Nephron progenitor cell (in vitro differentiated cells): Measurements from ENCODE around the gene RAB40C.

ENCODE experiments used
- DNase-seq: peaks from one replicate; pipeline ENCODE4 v3.0.0; 2021
- H3K27ac Mint-ChIP-seq: 2 replicates; pipeline ENCODE4 v1.8.0; 2021; ENCODE audit warnings: mild to moderate bottlenecking, moderate library complexity, mixed read lengths
- H3K27me3 Mint-ChIP-seq: 2 replicates; pipeline ENCODE4 v1.8.0; 2021; ENCODE audit warnings: mild to moderate bottlenecking, low read depth, mixed read lengths; ENCODE audit not compliant: poor library complexity
- H3K36me3 Mint-ChIP-seq: 2 replicates; pipeline ENCODE4 v1.8.0; 2021; ENCODE audit warnings: low read depth, mixed read lengths
- H3K4me1 Mint-ChIP-seq: 2 replicates; pipeline ENCODE4 v1.8.0; 2021; ENCODE audit warnings: mixed read lengths
- H3K4me3 Mint-ChIP-seq: 2 replicates; pipeline ENCODE4 v1.8.0; 2021; ENCODE audit warnings: mild to moderate bottlenecking, moderate library complexity, mixed read lengths
- H3K9me3 Mint-ChIP-seq: 2 replicates; pipeline ENCODE4 v1.8.0; 2021; ENCODE audit warnings: mild to moderate bottlenecking, moderate library complexity, mixed read lengths
- CTCF ChIP-seq: fragments of 200-600 bp; sonication (generic); IDR thresholded peaks from 2 replicates; pipeline ENCODE4 v1.5.0; 2021; ENCODE audit warnings: antibody characterized with exemption

Gene RAB40C

DNA sequence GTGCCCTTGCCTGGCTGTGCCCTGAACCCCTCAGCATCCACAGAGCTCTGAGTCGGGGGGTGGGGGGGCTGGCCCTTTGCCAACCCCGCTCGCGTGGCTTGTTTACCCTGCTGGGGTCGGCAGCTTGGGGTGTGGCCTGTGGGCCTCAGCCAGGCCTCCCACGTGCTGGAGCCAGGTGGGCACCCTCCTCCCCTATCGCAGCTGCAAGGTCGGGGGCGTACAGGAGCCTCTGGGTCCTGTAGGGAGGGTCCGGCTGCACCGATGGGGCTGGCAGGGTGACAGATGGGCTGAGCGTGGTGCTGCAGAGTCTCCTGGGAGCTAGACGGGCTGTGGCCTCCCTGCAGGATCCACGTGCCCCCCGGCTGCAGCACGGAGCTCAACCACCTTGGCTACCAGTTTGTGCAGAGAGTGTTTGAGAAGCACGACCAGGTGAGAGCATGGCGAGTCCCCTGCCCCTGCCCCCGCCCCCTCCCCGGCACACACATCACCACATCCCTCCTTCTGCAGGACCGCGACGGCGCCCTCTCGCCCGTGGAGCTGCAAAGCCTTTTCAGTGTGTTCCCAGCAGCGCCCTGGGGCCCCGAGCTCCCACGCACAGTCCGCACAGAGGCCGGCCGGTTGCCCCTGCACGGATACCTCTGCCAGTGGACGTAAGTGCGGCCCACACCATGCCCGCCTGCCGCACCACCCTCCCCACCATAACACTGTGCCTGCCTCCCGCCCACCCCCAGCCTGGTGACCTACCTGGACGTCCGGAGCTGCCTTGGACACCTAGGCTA is 81.7 kb downstream of the RAB40C start:
- Mint-ChIP-seq H3K27ac (no peak overlapping the region), H3K9me3 (no peaks in the 10 kb centered on the region), H3K4me3 (no peak overlapping the region), H3K27me3 (peaks cover 10% of the 10 kb centered on the region), H3K36me3 (no peaks in the 10 kb centered on the region), H3K4me1 (peaks cover 12% of the 10 kb centered on the region)
- no peak for DNase-seq
- no peak for TF ChIP-seq CTCF

DNA sequence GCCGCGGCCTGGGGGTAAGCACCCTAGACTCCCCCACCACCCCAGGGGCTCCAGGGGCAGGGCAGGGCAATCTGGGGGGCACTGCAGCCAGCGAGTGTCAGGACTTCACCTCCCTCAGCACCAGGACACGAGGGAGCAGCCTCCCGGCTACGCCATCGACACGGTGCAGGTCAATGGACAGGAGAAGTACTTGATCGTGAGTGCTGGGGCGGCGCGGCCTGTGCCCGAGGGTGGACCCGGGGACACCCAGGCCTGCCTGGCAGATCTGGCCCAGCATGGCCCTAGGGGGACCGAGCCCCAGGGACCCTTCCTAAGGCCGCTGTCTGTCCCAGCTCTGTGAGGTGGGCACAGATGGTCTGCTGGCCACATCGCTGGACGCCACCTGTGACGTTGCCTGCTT is 82.5 kb downstream of the RAB40C start:
- Mint-ChIP-seq H3K36me3 (no peaks in the 10 kb centered on the region), H3K4me1 (peaks cover 12% of the 10 kb centered on the region), H3K27ac (no peak overlapping the region), H3K9me3 (no peaks in the 10 kb centered on the region), H3K4me3 (no peak overlapping the region), H3K27me3 (peaks cover 15% of the 10 kb centered on the region)
- TF ChIP-seq CTCF: no peak
- no peak for DNase-seq

- no peak for DNase-seq
- H3K4me3 Mint-ChIP-seq: no peak overlapping the region
- H3K9me3 Mint-ChIP-seq: no peaks in the 10 kb centered on the region
- peaks cover 15% of the 10 kb centered on the region for H3K27me3 Mint-ChIP-seq
- no peaks in the 10 kb centered on the region for H3K36me3 Mint-ChIP-seq
- no peak overlapping the region for H3K27ac Mint-ChIP-seq
- H3K4me1 Mint-ChIP-seq: peaks cover 8% of the 10 kb centered on the region
- no peak for TF ChIP-seq CTCF
These were observed 83.0 kb downstream of the RAB40C start for GRCh38 chr16:672851-673250.

- H3K4me3 Mint-ChIP-seq: no peak overlapping the region
- no peak for DNase-seq
- peaks cover 7% of the 10 kb centered on the region for H3K4me1 Mint-ChIP-seq
- H3K27me3 Mint-ChIP-seq: peaks cover 15% of the 10 kb centered on the region
- H3K36me3 Mint-ChIP-seq: no peaks in the 10 kb centered on the region
- TF ChIP-seq CTCF: no peak
- no peaks in the 10 kb centered on the region for H3K9me3 Mint-ChIP-seq
- H3K27ac Mint-ChIP-seq: no peak overlapping the region
These were observed 83.6 kb downstream of the RAB40C start for GRCh38 chr16:673399-673991.

- TF ChIP-seq CTCF: no peak
- Mint-ChIP-seq H3K27ac (no peak overlapping the region), H3K27me3 (peaks cover 18% of the 10 kb centered on the region), H3K9me3 (no peaks in the 10 kb centered on the region), H3K4me3 (no peak overlapping the region), H3K36me3 (no peaks in the 10 kb centered on the region), H3K4me1 (peaks cover 12% of the 10 kb centered on the region)
- no peak for DNase-seq
These were observed 84.5 kb downstream of the RAB40C start for GRCh38 chr16:674214-674881.
